Keratinocyte (primary cell): ENCODE measurements around the gene KHDC1L.
"Not testable (repeated sequence)": the region's sequence is repeated elsewhere in the genome, so short reads cannot be mapped to it uniquely, and the experiment has no call there.

ENCODE experiments used
- EZH2 ChIP-seq: IDR thresholded peaks from one replicate; pipeline ENCODE4 v1.6.1; 2012; ENCODE audit warnings: inconsistent platforms, mild to moderate bottlenecking, low read length, moderate library complexity
- TF ChIP-seq, protein P1 (sequence below), 3 experiments: IDR thresholded peaks in 1 of 3; conservative IDR thresholded peaks in 1 of 3; optimal IDR thresholded peaks in 1 of 3; 2 replicates in 2 of 3; 3 replicates in 1 of 3; pipeline versions ENCODE3 to v1.5.1; 2011; ENCODE audit warnings: low read length in 3 of 3, mild to moderate bottlenecking in 3 of 3, moderate library complexity in 2 of 3, control low read depth in 1 of 3, inconsistent platforms in 1 of 3; ENCODE audit not compliant: insufficient read depth in 2 of 3; ENCODE audit errors: extremely low read depth in 1 of 3

DNA sequence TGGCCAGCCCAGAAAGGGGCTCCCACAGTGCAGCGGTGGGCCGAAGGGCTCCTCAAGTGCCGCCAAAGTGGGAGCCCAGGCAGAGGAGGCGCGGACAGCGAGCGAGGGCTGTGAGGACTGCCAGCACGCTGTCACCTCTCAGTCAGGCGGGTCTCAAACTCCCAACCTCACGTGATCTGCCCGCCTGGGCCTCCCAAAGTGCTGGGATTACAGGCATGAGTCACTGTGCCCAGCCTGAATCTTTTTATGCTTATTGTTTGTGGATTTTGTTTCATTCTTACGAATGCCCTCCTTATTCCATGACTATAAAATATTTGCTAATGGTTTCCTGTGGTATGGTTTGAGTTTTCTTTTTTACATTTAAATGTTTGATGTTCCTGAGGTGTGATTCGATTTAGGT, 44.0 kb upstream of the KHDC1L start:
- TF ChIP-seq, protein P1, sequence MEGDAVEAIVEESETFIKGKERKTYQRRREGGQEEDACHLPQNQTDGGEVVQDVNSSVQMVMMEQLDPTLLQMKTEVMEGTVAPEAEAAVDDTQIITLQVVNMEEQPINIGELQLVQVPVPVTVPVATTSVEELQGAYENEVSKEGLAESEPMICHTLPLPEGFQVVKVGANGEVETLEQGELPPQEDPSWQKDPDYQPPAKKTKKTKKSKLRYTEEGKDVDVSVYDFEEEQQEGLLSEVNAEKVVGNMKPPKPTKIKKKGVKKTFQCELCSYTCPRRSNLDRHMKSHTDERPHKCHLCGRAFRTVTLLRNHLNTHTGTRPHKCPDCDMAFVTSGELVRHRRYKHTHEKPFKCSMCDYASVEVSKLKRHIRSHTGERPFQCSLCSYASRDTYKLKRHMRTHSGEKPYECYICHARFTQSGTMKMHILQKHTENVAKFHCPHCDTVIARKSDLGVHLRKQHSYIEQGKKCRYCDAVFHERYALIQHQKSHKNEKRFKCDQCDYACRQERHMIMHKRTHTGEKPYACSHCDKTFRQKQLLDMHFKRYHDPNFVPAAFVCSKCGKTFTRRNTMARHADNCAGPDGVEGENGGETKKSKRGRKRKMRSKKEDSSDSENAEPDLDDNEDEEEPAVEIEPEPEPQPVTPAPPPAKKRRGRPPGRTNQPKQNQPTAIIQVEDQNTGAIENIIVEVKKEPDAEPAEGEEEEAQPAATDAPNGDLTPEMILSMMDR (optimal IDR thresholded peaks at IDR 0.05 in 1 of 3, IDR thresholded peaks at IDR 0.05 in 1 of 3, conservative IDR thresholded peaks at IDR 0.05 in 1 of 3; ENCODE audit: extremely low read depth in 1 of 3, insufficient read depth in 2 of 3, low read length in 3 of 3), result not testable (repeated sequence)
- not testable (repeated sequence) for TF ChIP-seq EZH2
